ENCODE measurements around the gene CDH13.

DNA sequence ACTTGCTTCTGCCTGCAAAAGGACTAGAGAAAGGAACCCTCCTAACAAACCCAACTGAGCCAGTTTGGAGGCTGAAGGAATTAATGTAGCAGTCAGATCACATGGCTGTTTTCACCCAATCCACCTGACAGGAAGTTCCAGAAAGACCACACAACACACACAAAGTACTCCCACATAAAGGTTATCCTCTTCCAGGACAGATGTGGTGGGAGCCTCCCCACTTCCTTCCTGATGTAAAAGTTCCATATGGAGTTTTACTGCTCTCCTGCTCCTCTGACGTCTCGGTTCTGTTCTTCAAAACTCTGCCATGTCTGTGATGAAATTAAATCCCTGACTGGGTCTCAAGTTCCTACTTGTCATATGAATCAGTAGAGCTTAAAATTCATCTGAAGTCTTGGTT lies 684.0 kb downstream of the CDH13 start:
- TF ChIP-seq CTCF (IDR thresholded peaks at IDR 0.05; ENCODE audit: poor library complexity, severe bottlenecking) (no peak), RAD21 (conservative IDR thresholded peaks at IDR 0.05) (no peak)

Measured in neural cell (in vitro differentiated cells).